Jurkat, Clone E6-1 (cell line): Measurements from ENCODE around the gene SUFU. TPM values are rescaled to one million over a fixed set of nuclear protein-coding genes. Genes with fewer than 3 reads are reported as not detected.
A peak's percentile ranks its signal among the peaks of the same experiment; 100 is the strongest.
"Not testable (repeated sequence)": the region's sequence is repeated elsewhere in the genome, so short reads cannot be mapped to it uniquely, and the experiment has no call there.

Source experiments
- DNase-seq: peaks from one replicate; pipeline ENCODE4 v3.0.0-alpha.2; 2011; ENCODE audit warnings: low read depth, low spot score
- H3K4me3 ChIP-seq: 2 replicates; pipeline ENCODE4 v1.5.1; 2011; ENCODE audit warnings: mild to moderate bottlenecking, low read length, control low read depth, moderate library complexity
- polyA plus RNA-seq: library from polyadenylated mRNA; unstranded; fragments of >200 nt; gene quantifications from one replicate; pipeline ENCODE4 v1.2.1, GENCODE V29; 2012; ENCODE audit warnings: missing spikeins; ENCODE audit not compliant: insufficient read length, insufficient read depth

The SUFU gene
- 8.2 TPM for polyA plus RNA-seq

- DNase-seq: peak; percentile 99
These were observed at the start of gene SUFU for GRCh38 chr10:102503264-102504178. Gene SUFU (plus strand): TSS chr10:102503972. CDS start chr10:102504153, 181 bp downstream.

GRCh38 chr10:102454662-102455487, 48.9 kb upstream of the SUFU start:
- not testable (repeated sequence) for DNase-seq, H3K4me3 ChIP-seq

More at GRCh38 chr10:102503264-102504178, at the start of gene SUFU:
- peak within 1 kb of the TSS; percentile 97 for H3K4me3 ChIP-seq

- H3K4me3 ChIP-seq: no peak overlapping the region
- DNase-seq: no peak
These were observed 47.8 kb upstream of the SUFU start for GRCh38 chr10:102455893-102456471.

GRCh38 chr10:102457591-102458150, 46.1 kb upstream of the SUFU start:
- no peak overlapping the region for H3K4me3 ChIP-seq

DNA sequence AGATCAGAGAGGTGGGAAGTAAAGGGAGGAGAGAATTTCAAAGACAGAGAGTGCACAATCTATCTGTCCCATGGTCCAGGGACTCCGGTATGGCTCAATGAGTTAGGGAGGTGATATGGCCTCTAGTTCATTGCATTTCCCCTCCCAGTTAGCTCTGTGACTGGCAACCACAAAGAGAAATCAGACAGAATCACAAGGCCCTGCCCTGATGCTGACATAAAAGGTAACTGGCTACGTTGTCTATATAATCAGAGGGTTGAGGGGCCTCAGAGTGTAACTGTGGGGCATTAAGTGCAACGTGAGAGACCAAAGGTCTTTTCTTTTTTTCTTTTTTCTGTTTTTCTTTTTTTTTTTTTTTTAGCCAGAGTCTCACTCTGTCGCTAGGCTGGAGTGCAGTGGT, 45.1 kb upstream of the SUFU start:
- no peak for DNase-seq
- H3K4me3 ChIP-seq: no peak overlapping the region

More at GRCh38 chr10:102457591-102458150, 46.1 kb upstream of the SUFU start:
- no peak for DNase-seq

GRCh38 chr10:102460836-102461186, 43.0 kb upstream of the SUFU start:
- H3K4me3 ChIP-seq: peak overlapping the region; percentile 86

GRCh38 chr10:102461187-102462054, 42.4 kb upstream of the SUFU start:
- peak; percentile 75 for DNase-seq
- H3K4me3 ChIP-seq: peak overlapping the region; percentile 86

More at GRCh38 chr10:102460836-102461186, 43.0 kb upstream of the SUFU start:
- no peak for DNase-seq

- no peak for DNase-seq
These were observed 41.2 kb upstream of the SUFU start for GRCh38 chr10:102462512-102463054.

GRCh38 chr10:102463983-102464382, 39.8 kb upstream of the SUFU start:
- no peak overlapping the region for H3K4me3 ChIP-seq
- DNase-seq: no peak

More at GRCh38 chr10:102462512-102463054, 41.2 kb upstream of the SUFU start:
- H3K4me3 ChIP-seq: no peak overlapping the region

DNA sequence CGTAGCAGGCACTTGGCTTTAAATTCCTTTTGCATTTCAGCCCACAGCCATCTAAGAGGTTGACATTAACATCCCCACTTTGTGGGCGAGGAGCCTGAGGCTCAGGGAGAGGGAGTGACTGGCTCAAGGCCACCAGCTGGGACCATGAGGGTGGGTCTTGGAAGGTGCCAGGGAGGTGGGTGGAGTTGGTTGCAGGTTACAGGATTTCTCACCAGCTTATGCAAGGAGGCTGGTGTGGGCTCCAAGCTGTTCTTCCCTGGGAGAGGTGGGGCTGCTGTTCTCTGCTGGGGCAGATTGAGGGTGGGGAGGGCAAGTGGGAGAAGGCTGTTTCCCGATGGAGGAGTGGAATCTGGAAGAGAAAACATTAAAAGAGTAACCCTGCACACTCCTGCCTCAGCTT, 38.3 kb upstream of the SUFU start:
- H3K4me3 ChIP-seq: no peak overlapping the region
- no peak for DNase-seq

GRCh38 chr10:102467318-102467717, 36.5 kb upstream of the SUFU start:
- DNase-seq: no peak
- no peak overlapping the region for H3K4me3 ChIP-seq

DNA sequence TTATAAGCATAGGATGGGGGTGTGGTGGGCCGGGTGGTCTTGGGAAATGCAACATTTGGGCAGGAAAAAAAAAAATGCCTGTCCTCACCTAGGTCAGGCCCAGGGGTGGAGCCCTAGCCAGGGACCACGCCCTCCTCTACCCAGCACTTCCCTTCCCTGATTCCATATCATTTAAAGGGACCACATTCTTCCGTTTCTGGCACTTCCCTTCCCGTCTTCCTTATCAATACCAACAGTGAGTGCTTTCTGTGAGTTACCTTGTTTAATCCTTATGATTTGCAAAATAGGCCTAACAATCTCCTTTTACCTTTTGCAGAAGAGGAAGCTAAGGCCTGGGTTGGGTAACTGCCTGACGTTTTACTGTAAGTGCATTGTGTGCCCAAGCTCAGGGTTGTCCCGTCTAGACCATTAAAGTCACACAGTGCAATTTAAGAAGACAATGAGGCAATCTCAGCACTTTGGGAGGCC, 35.8 kb upstream of the SUFU start:
- H3K4me3 ChIP-seq: no peak overlapping the region
- no peak for DNase-seq

DNA sequence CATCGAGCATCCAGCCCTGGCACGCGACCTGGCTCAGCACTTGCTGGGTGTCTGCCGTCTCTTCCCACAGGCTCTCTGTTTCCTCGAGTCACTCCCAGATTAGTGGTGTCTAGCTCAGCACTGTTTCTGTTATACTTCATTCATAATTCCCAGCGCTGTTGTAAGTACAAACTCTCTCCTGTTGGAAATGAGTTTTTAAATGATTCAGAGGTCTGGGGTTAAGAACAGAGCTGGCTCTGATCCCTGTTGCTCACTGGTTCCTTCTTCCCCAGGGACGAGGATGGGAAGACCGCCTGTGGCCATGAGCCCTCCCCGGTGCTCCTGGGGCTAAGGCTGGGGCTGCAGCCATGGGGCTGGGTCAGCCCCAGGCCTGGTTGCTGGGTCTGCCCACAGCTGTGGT, 35.1 kb upstream of the SUFU start:
- no peak for DNase-seq
- H3K4me3 ChIP-seq: no peak overlapping the region

DNA sequence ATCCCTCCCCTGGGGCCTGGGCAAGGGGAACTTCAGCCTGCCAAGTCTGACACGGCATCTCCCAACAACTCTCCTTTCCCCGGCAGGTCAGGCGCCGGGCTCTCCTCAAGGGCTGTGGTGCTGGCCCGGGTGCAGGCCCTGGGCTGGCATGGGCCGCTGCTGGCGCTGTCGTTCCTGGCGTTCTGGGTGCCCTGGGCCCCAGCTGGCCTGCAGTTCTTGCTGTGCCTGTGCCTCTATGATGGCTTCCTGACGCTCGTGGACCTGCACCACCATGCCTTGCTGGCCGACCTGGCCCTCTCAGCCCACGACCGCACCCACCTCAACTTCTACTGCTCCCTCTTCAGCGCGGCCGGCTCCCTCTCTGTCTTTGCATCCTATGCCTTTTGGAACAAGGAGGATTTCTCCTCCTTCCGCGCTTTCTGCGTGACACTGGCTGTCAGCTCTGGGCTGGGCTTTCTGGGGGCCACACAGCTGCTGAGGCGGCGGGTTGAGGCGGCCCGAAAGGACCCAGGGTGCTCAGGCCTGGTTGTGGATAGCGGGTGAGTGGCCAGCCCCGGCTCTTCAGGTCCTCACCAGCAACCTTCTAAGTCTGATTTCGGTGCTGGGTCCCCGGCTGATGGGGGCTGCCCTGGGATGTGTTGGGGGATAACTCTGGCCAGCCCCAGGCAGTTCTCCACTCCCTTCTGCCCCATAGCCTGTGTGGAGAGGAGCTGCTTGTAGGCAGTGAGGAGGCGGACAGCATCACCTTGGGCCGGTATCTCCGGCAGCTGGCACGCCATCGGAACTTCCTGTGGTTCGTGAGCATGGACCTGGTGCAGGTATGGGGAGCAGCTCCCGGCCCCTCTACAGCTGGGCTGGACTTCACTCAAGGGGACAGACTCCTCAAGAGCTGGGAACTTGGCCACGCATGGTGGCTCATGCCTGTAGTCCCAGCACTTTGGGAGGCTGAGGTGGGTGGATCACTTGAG, 32.9 kb upstream of the SUFU start:
- no peak for DNase-seq

GRCh38 chr10:102473445-102474331, 30.1 kb upstream of the SUFU start:
- DNase-seq: no peak
- no peak overlapping the region for H3K4me3 ChIP-seq

More for the DNA sequence above, 32.9 kb upstream of the SUFU start:
- no peak overlapping the region for H3K4me3 ChIP-seq
